IMR-90 (cell line): Measurements from ENCODE around the gene HLA-DMB.

ENCODE experiments used
- CEBPB ChIP-seq: IDR thresholded peaks from 2 replicates; pipeline ENCODE4 v1.6.1; 2012; ENCODE audit warnings: low read depth, low read length, improper control_type of control experiment
- CHD1 ChIP-seq: IDR thresholded peaks from 2 replicates; pipeline ENCODE4 v1.6.1; 2012; ENCODE audit warnings: low read depth, low read length, improper control_type of control experiment
- CTCF ChIP-seq: conservative IDR thresholded peaks from 2 replicates; pipeline ENCODE4 v1.5.1; 2012; ENCODE audit warnings: mild to moderate bottlenecking, low read depth, low read length, improper control_type of control experiment
- FOS ChIP-seq: fragments of 150-350 bp; IDR thresholded peaks from 2 replicates; pipeline ENCODE4 v1.6.1; 2016; ENCODE audit warnings: low read depth, low read length
- MXI1 ChIP-seq: IDR thresholded peaks from 2 replicates; pipeline ENCODE4 v1.6.1; 2012; ENCODE audit warnings: low read depth, mild to moderate bottlenecking, low read length, moderate library complexity, borderline replicate concordance
- POLR2A ChIP-seq: IDR thresholded peaks from 2 replicates; pipeline ENCODE4 v1.6.1; 2012; ENCODE audit warnings: mild to moderate bottlenecking, low read depth, low read length
- RAD21 ChIP-seq: IDR thresholded peaks from 2 replicates; pipeline ENCODE4 v1.6.1; 2012; ENCODE audit warnings: low read length, improper control_type of control experiment
- RCOR1 ChIP-seq: IDR thresholded peaks from 2 replicates; pipeline ENCODE4 v1.6.1; 2012; ENCODE audit warnings: mild to moderate bottlenecking, low read length, improper control_type of control experiment; ENCODE audit not compliant: insufficient replicate concordance
- RFX5 ChIP-seq: IDR thresholded peaks from 2 replicates; pipeline ENCODE4 v1.8.0; 2012; ENCODE audit warnings: low read depth, mild to moderate bottlenecking, low read length, moderate library complexity
- SMC3 ChIP-seq: fragments of 150-350 bp; IDR thresholded peaks from 2 replicates; pipeline ENCODE4 v1.6.1; 2016; ENCODE audit warnings: low read depth, mild to moderate bottlenecking, antibody characterized with exemption, low read length, moderate library complexity
- TF ChIP-seq, protein P1 (sequence below): fragments of 150-350 bp; IDR thresholded peaks from 2 replicates; pipeline ENCODE4 v1.6.1; 2017; ENCODE audit warnings: mild to moderate bottlenecking, antibody characterized with exemption, low read length, low read depth

- TF ChIP-seq CTCF (no peak), RFX5 (no peak), FOS (no peak), MXI1 (no peak), CEBPB (no peak), RAD21 (no peak), POLR2A (no peak), SMC3 (no peak), RCOR1 (no peak), CHD1 (no peak)
- TF ChIP-seq, protein P1, sequence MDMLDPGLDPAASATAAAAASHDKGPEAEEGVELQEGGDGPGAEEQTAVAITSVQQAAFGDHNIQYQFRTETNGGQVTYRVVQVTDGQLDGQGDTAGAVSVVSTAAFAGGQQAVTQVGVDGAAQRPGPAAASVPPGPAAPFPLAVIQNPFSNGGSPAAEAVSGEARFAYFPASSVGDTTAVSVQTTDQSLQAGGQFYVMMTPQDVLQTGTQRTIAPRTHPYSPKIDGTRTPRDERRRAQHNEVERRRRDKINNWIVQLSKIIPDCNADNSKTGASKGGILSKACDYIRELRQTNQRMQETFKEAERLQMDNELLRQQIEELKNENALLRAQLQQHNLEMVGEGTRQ, result no peak
Measured at GRCh38 chr6:32945953-32946352, 5.1 kb upstream of the HLA-DMB start.
